CD4-positive, alpha-beta T cell treated with Interleukin-15 for 1 hour (primary cell): Measurements from ENCODE around the gene GRAMD1C.
A peak's percentile ranks its signal among the peaks of the same experiment; 100 is the strongest.

Source experiments
- DNase-seq: peaks from one replicate; pipeline ENCODE4 v3.0.0-alpha.2; 2020

Gene GRAMD1C

DNA sequence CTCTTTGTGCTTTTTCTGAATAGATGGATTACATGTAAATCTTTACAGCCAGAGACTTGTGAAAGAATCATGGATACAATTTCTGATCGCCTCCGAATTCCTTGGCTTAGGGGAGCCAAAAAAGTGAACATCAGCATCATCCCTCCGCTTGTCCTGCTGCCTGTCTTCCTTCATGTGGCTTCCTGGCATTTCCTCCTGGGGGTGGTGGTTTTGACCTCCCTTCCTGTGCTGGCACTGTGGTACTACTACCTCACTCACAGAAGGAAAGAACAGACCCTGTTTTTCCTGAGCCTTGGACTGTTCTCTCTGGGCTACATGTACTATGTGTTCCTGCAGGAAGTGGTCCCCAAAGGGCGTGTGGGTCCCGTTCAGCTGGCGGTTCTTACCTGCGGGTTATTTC lies 115.1 kb downstream of the GRAMD1C start:
- no peak for DNase-seq

DNA sequence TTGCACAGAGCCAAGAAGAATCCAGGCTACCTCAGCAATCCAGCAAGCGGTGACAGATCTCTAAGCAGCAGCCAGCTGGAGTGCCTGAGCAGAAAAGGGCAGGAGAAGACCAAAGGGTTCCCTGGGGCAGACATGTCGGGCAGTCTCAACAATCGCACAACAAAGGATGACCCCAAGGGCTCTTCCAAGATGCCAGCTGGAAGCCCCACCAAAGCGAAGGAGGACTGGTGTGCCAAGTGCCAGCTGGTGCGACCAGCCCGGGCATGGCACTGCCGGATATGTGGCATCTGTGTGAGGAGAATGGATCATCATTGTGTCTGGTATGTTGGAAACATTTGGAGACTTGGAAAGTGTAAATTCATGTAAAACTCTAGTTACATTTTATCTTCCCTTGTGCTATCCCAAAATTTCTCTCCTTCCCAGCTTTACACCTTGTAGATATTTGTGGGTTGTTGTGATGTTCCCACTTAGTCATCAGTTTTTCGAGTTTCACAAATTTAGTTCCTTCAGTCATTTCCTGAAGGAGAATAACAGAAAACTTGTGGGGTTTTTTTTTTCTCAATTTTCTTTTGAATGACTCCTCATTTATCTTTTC lies 115.6 kb downstream of the GRAMD1C start:
- no peak for DNase-seq

DNA sequence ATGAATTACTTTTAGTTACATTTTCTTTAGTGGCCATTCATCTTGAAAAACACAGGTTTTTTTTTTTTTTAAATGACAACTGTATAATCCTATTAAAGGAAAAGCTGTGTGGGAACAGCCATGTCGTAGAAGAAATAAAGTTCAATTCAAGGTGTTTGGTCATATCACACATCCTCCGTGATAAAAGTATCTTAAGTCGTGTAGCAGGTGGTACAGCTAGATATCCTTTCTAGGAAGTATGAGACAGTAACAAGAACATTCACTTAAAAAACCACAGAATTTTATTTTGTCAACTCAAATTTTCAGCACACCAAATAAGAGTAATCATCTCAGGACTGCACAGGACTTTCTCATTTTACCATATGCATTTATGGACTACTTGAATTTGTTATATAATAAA lies 125.3 kb downstream of the GRAMD1C start:
- DNase-seq, result no peak

DNA sequence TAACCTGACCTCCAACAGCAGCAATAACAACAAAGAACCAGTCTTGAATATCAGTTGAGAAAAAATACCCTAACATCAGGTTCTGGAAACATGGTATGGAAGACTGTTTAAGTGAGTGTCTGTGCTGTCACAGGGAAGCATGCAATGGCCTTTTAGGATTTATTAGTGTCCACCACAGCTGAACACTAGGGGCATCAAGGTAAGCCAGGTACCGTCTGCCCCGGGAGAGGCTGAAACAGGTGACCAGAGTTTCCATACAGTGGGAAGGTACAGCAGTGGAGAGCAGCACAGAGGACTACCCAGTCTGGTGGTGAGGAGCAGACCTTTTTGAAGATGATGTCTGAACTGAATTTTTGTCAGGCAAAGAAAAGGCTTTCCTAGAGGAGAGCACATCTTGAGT lies 127.6 kb downstream of the GRAMD1C start:
- no peak for DNase-seq

DNA sequence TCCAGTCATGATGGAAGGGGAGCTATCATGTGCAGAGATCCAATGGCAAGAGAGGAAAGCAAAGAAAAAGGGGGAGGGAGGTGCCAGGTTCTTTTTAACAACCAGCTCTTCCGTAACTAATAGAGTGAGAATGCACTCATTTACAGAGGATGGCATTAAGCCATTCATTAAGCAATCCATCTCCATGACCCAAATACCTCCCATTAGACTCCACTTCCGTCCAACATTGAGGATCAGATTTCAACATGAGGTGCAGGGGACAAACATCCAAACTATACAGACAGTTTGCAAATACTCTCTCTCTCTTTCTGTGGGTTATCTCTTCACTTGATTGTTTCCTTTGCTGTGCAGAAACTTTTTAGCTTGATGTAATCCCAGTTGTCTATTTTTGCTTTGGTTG lies 130.4 kb downstream of the GRAMD1C start:
- no peak for DNase-seq

DNA sequence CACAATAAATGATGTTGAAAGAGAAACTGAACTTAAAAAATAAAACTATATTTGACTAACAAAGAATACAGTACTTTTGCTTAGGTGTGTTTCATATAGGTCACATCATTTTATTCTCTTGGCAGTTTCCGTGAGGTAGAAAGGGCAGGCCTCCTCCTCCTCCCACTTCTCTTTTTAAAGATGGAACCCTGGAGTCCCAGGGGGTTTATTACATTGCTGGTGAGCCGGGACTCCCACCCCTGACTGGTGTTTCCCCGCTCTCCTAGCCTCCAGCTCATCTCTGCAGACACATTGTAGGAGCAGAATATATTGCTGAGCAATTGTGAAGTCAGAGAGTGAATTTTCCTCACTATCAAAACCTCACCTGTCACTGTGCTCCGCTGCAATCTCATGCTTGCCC lies 139.2 kb downstream of the GRAMD1C start:
- DNase-seq, result no peak

DNA sequence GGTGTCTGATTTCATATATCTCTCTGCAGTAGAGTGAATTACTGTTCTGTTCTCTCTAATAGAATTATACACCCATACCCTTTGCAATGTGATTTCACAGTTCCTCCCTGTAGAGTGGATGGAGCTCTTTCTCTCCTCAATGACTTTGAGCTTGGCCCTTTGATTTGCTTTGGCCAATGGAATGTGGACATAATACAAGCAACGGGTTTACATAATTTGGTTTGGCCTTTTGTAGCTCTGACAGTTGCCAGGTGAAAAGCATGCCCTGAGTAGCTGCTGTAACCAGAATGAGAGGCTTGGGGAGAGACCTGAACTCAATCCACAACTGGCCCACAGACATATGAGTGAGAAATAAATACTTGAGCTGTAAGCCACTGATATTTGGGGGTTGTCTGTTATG lies 141.3 kb downstream of the GRAMD1C start:
- DNase-seq, result no peak

DNA sequence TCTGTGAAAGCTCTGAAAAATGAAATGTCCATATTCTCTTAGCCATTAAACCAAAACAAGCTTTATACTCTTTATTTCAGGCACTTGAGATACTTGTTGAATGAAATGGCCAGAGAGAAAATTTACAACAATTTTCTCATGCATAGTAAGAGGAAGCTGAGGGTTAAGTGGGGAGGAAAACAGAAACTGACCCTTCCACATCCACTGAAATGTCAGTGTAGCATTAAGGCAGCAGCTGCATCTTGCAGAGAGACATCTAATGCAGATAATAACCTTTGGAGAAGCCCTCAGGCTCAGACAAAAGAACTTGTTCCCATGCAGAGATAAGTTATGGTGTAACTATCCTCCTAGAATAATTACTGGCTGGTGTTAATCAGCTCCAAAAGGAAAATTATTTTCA lies 143.2 kb downstream of the GRAMD1C start:
- no peak for DNase-seq

DNA sequence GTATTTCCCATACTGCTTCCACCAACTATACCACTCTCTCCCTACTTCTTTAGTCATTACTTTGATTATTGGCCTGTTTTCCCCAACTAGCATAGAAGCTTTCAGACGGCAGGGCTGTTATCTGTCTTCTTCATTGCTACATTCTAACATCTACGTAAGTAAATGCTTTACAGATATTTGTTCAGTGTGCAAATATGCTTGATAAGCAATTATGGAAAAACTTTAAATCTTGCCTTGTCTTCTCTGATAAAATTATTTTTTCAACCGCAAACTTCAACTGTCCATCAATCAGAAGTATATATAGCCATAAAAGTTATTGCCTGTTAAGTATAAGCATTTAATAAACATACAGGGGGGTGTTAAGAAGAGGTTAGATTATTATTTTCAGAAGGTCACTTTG lies 145.0 kb downstream of the GRAMD1C start:
- no peak for DNase-seq

DNA sequence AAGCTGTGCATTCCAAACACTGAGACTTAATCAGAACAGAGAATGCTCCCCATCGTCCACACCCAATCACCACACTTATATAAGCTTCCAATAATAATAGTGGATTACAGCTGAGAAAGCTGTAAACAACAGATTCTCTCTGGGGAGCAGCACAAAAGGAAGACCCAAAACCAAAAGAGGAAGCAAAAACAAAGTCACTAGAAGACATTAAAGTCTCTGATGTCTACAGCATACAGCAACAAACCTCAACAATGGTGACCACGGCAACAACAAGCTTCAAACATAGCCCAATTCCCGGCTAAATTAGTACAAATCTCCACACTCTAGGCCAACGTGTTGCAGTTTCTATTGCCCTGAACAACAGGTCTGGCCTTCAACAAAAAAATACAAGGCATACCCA lies 147.0 kb downstream of the GRAMD1C start:
- peak; percentile 57 for DNase-seq
